Endothelial cell of umbilical vein (primary cell): ENCODE results near the gene KCTD5. TPM values are rescaled to one million over a fixed set of nuclear protein-coding genes. Genes with fewer than 3 reads are reported as not detected.

Source experiments
- BruUV-seq: library from RNA; stranded (reverse); fragments of 400-500 nt; replicated peaks from 2 replicates; lab custom pipeline; 2021; lab: Mats Ljungman, UMichigan
- CTCF ChIA-PET: fragments of 300-600, 350-600 bp; sonication (Branson Sonifier 250); formaldehyde crosslinking; loops from one replicate; lab custom pipeline; 2021; ENCODE audit warnings: antibody characterized with exemption, inconsistent platforms; lab: Charles Lee
- POLR2A ChIA-PET: fragments of 300-600, 350-600 bp; sonication (Branson Sonifier 250); formaldehyde crosslinking; loops from one replicate; lab custom pipeline; 2021; ENCODE audit warnings: antibody characterized with exemption, inconsistent platforms; lab: Charles Lee
- DNase-seq: peaks from one replicate; pipeline ENCODE4 v3.0.0-alpha.2; 2011; ENCODE audit warnings: low read depth, low spot score
- FAIRE-seq: peaks from 2 replicates; lab custom pipeline; 2011; peaks lifted over from hg19 to GRCh38; lab: Jason Lieb, UNC
- H2AFZ ChIP-seq: 2 replicates; pipeline ENCODE4 v1.6.0; 2012; ENCODE audit warnings: low read depth, low read length, control low read depth, inconsistent platforms
- H3K27ac ChIP-seq: 2 replicates; pipeline ENCODE4 v1.5.1; 2011; ENCODE audit warnings: low read depth, mild to moderate bottlenecking, control low read depth, low read length, moderate library complexity; ENCODE audit not compliant: insufficient read depth
- H3K27me3 ChIP-seq, 2 experiments: 2 replicates each; pipeline versions ENCODE4 v1.6.0 to v1.6.1; 2011; ENCODE audit warnings: low read length in 2 of 2, mixed read lengths in 1 of 2; ENCODE audit not compliant: control insufficient read depth in 2 of 2, insufficient read depth in 2 of 2
- H3K36me3 ChIP-seq, 2 experiments: 2 replicates in 1 of 2; 3 replicates in 1 of 2; pipeline ENCODE4 v1.5.1; 2011; ENCODE audit warnings: low read length in 2 of 2, mild to moderate bottlenecking in 1 of 2, moderate library complexity in 1 of 2; ENCODE audit not compliant: control insufficient read depth in 2 of 2, insufficient read depth in 2 of 2; ENCODE audit errors: extremely low read depth in 1 of 2
- H3K4me1 ChIP-seq: 3 replicates; pipeline ENCODE4 v1.5.1; 2011; ENCODE audit warnings: mild to moderate bottlenecking, low read length; ENCODE audit not compliant: control insufficient read depth, insufficient read depth; ENCODE audit errors: extremely low read depth
- H3K4me2 ChIP-seq: 2 replicates; pipeline ENCODE4 v1.6.1; 2011; ENCODE audit warnings: low read length, control low read depth, mixed read lengths; ENCODE audit not compliant: insufficient read depth
- H3K4me3 ChIP-seq, 3 experiments: fragments of 200-600 bp in 1 of 3; sonication (generic), shearing (Covaris generic) in 1 of 3; replicated peaks in 1 of 3; 2 replicates each; pipeline ENCODE4 v1.5.1; 2011 to 2016; ENCODE audit warnings: control low read depth in 3 of 3, low read length in 3 of 3, mild to moderate bottlenecking in 2 of 3, inconsistent platforms in 1 of 3, low read depth in 1 of 3, moderate library complexity in 1 of 3; ENCODE audit not compliant: insufficient read depth in 1 of 3
- H3K79me2 ChIP-seq: 2 replicates; pipeline ENCODE4 v1.6.0; 2012; ENCODE audit warnings: low read length, inconsistent platforms; ENCODE audit not compliant: control insufficient read depth, insufficient read depth
- H3K9ac ChIP-seq: replicated peaks from 2 replicates; pipeline ENCODE3; 2011; ENCODE audit warnings: low read length, control low read depth; ENCODE audit not compliant: insufficient read depth; ENCODE audit errors: extremely low read depth
- H3K9me1 ChIP-seq: replicated peaks from 3 replicates; pipeline ENCODE4 v1.6.0; 2011; ENCODE audit warnings: mild to moderate bottlenecking, low read length; ENCODE audit not compliant: control insufficient read depth, insufficient read depth; ENCODE audit errors: extremely low read depth
- H3K9me3 ChIP-seq: replicated peaks from 2 replicates; pipeline ENCODE4 v1.5.1; 2012; ENCODE audit warnings: low read length, inconsistent platforms; ENCODE audit not compliant: control insufficient read depth, insufficient read depth
- H4K20me1 ChIP-seq: replicated peaks from 2 replicates; pipeline ENCODE3; 2011; ENCODE audit warnings: mild to moderate bottlenecking, low read length; ENCODE audit not compliant: control insufficient read depth, insufficient read depth; ENCODE audit errors: extremely low read depth
- CTCF ChIP-seq, 2 donors: IDR thresholded peaks; 1 replicate in 1 of 2; 2 replicates in 1 of 2; pipeline ENCODE4 v1.5.1; 2011; ENCODE audit warnings: low read length in 2 of 2, mild to moderate bottlenecking in 2 of 2, moderate library complexity in 2 of 2, control low read depth in 1 of 2, inconsistent platforms in 1 of 2, low read depth in 1 of 2; ENCODE audit not compliant: insufficient read depth in 1 of 2; ENCODE audit errors: extremely low read depth in 1 of 2
- EZH2 ChIP-seq: IDR thresholded peaks from 2 replicates; pipeline ENCODE4 v1.6.1; 2012; ENCODE audit warnings: borderline replicate concordance, low read depth, mild to moderate bottlenecking, moderate library complexity, low read length, inconsistent platforms; ENCODE audit not compliant: severe bottlenecking
- FOS ChIP-seq: IDR thresholded peaks from 2 replicates; pipeline ENCODE4 v1.6.1; 2011; ENCODE audit warnings: mild to moderate bottlenecking, low read length, moderate library complexity, borderline replicate concordance; ENCODE audit not compliant: insufficient read depth
- GATA2 ChIP-seq: IDR thresholded peaks from 2 replicates; pipeline ENCODE4 v1.7.0; 2011; ENCODE audit warnings: low read depth, mild to moderate bottlenecking, moderate library complexity, mixed read lengths, low read length; ENCODE audit not compliant: insufficient read length, insufficient read depth
- JUN ChIP-seq: IDR thresholded peaks from 2 replicates; pipeline ENCODE4 v1.6.1; 2011; ENCODE audit warnings: borderline replicate concordance, low read depth; ENCODE audit not compliant: insufficient read length, insufficient read depth
- MAX ChIP-seq: IDR thresholded peaks from 2 replicates; pipeline ENCODE4 v1.6.1; 2011; ENCODE audit not compliant: insufficient read depth, insufficient read length
- MYC ChIP-seq: IDR thresholded peaks from one replicate; pipeline ENCODE4 v1.6.1; 2011; ENCODE audit warnings: mild to moderate bottlenecking, low read depth, low read length
- POLR2A ChIP-seq: IDR thresholded peaks from 2 replicates; pipeline ENCODE4 v1.6.1; 2012; ENCODE audit warnings: low read depth, mild to moderate bottlenecking, control low read depth, low read length
- POLR2AphosphoS5 ChIP-seq: IDR thresholded peaks from 2 replicates; pipeline ENCODE4 v1.6.1; 2012; ENCODE audit warnings: low read depth, mild to moderate bottlenecking, control low read depth, low read length, moderate library complexity; ENCODE audit not compliant: insufficient read depth
- dilution Hi-C: fragments of 300-500 bp; cut with MboI; formaldehyde crosslinking; loops from one replicate; pipeline ENCODE4 v1.15.0; 2019; ENCODE audit warnings: low sequenced_read_pairs; ENCODE audit not compliant: extremely low pct_ligation_motif_present
- intact Hi-C: fragments of 100-400 bp; cut with micrococcal nuclease; formaldehyde crosslinking; loops from one replicate; pipeline ENCODE4 v1.10.0; 2022
- polyA plus RNA-seq, 4 experiments: library from polyadenylated mRNA; depleted of rRNA in 3 of 4; stranded (reverse) in 3 of 4; unstranded in 1 of 4; fragments of >200 nt; gene quantifications; 2 replicates each; pipeline versions ENCODE4 v1.2.1 to v1.2.3, GENCODE V29; 2011 to 2012; ENCODE audit warnings: missing spikeins in 1 of 4
- total RNA-seq: library from RNA; stranded (reverse); gene quantifications from 2 replicates; pipeline ENCODE4 v1.2.3, GENCODE V29; 2021

The KCTD5 gene
- total and polyA plus RNA-seq, 2 donors (not counting 3 experiments of a cell fraction or from before 2014, with no cell fraction given): 32.2 to 42.0 TPM

GRCh38 chr16:2712063-2712441 is 29.7 kb downstream of the KCTD5 start:
- dilution Hi-C loops: no loop called here
- Histone ChIP-seq H3K9ac (no peak overlapping the region), H3K4me1 (no peaks in the 10 kb centered on the region), H3K9me3 (no peaks in the 10 kb centered on the region), H3K9me1 (no peaks in the 10 kb centered on the region), H3K4me2 (no peak overlapping the region), H3K79me2 (no peaks in the 10 kb centered on the region), H3K27ac (no peak overlapping the region), H3K36me3 (peaks cover 0 to 14% of the 10 kb centered on the region in 2 experiments), H4K20me1 (no peaks in the 10 kb centered on the region), H3K4me3 (no peak overlapping the region), H3K27me3 (no peaks in the 10 kb centered on the region), H2AFZ (no peak overlapping the region)
- no peak for FAIRE-seq
- intact Hi-C loops: no loop called here
- CTCF ChIA-PET: no interaction called here
- no peak for DNase-seq
- no TSS peak for BruUV-seq
- POLR2A ChIA-PET: no interaction called here
- no peak for TF ChIP-seq POLR2AphosphoS5

- dilution Hi-C loops (no loop called here), intact Hi-C loops (no loop called here)
- no TSS peak for BruUV-seq
- Histone ChIP-seq H3K4me3 (no peak overlapping the region), H3K4me2 (no peak overlapping the region), H3K36me3 (peaks cover 0 to 10% of the 10 kb centered on the region in 2 experiments), H3K4me1 (no peaks in the 10 kb centered on the region), H2AFZ (no peak overlapping the region), H3K9ac (no peak overlapping the region), H4K20me1 (no peaks in the 10 kb centered on the region), H3K79me2 (no peaks in the 10 kb centered on the region), H3K9me3 (no peaks in the 10 kb centered on the region), H3K9me1 (no peaks in the 10 kb centered on the region), H3K27ac (no peak overlapping the region), H3K27me3 (no peaks in the 10 kb centered on the region)
- TF ChIP-seq CTCF (IDR thresholded peaks at IDR 0.05; ENCODE audit: extremely low read depth in 1 of 2, insufficient read depth in 1 of 2, low read depth in 1 of 2, low read length in 2 of 2) (no peak), JUN (no peak), MYC (no peak), GATA2 (no peak), EZH2 (no peak), POLR2A (no peak), MAX (no peak), POLR2AphosphoS5 (no peak), FOS (no peak)
- ChIA-PET POLR2A (no interaction called here), CTCF (no interaction called here)
- no peak for FAIRE-seq
- no peak for DNase-seq
Observed at GRCh38 chr16:2712546-2712945, 30.2 kb downstream of the KCTD5 start.
